Right lobe of liver (tissue), 4 donors: ENCODE results near the gene TSPAN9.

ENCODE experiments used
- POLR2A ChIP-seq: fragments of 450-650 bp; IDR thresholded peaks from one replicate; pipeline ENCODE4 v1.6.1; 2017; ENCODE audit warnings: antibody characterized with exemption, mild to moderate bottlenecking
- TF ChIP-seq, protein P1 (sequence below), 4 donors: fragments of 200-600 bp in 3 of 4; fragments of 450-650 bp in 1 of 4; IDR thresholded peaks; one replicate each; pipeline versions ENCODE4 v1.5.1 to v1.8.0; 2016 to 2022; ENCODE audit warnings: antibody characterized with exemption in 4 of 4, mild to moderate bottlenecking in 2 of 4
- donor health status: DM: no; HTN: no; CAD: no.
- donor health status: DM: no; HTN: no; CAD: no.
- donor health status: DM: no; HTN: yes; CAD: no.

DNA sequence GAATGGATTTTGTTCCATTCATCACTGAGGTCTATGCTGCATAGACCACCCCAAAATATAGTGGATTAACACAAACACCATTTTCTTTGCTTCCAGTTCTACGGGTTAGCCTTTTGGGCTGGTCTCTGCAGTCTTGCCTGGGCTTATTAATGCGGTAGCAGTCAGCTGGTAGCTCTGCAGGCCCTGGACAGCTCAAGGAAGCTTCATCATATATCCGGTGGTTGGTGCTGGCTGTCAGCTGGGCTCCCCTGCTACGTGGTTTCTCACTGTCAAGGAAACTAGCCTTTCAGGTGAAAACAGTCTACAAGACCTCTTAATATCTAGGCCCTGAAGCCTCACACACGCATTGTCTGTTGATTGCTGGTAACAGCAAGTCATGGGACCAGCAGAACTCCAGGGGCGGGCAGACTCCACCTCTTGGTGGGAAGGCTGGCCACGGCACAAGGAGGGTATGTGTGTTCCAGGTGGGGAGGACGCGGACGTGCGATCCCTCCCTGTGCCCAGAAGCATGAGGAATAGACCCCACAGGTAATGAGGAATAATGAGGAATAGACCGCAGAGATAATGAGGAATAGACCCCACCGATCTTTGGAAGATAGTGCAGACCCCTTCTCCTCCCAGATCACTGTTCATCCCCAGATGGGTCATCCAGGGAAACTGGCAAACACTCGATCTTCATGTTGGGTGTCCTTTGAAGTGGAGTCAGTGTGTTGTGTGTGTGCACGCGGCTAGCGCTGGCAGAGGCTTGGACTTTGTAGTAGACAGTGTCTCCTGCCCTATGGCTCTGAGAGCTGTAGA, 13.3 kb downstream of the TSPAN9 start:
- TF ChIP-seq, protein P1, sequence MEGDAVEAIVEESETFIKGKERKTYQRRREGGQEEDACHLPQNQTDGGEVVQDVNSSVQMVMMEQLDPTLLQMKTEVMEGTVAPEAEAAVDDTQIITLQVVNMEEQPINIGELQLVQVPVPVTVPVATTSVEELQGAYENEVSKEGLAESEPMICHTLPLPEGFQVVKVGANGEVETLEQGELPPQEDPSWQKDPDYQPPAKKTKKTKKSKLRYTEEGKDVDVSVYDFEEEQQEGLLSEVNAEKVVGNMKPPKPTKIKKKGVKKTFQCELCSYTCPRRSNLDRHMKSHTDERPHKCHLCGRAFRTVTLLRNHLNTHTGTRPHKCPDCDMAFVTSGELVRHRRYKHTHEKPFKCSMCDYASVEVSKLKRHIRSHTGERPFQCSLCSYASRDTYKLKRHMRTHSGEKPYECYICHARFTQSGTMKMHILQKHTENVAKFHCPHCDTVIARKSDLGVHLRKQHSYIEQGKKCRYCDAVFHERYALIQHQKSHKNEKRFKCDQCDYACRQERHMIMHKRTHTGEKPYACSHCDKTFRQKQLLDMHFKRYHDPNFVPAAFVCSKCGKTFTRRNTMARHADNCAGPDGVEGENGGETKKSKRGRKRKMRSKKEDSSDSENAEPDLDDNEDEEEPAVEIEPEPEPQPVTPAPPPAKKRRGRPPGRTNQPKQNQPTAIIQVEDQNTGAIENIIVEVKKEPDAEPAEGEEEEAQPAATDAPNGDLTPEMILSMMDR (IDR thresholded peaks at IDR 0.05): no peak
- no peak for TF ChIP-seq POLR2A
